ENCODE measurements around the gene MCC.

- TF ChIP-seq POLR2A (IDR thresholded peaks at IDR 0.05; ENCODE audit: low read depth, low read length): no peak
- no peak for TF ChIP-seq CTCF (conservative IDR thresholded peaks at IDR 0.05; ENCODE audit: low read depth, low read length)
- TF ChIP-seq RAD21 (IDR thresholded peaks at IDR 0.05; ENCODE audit: low read length): no peak
- no peak for TF ChIP-seq USF2 (IDR thresholded peaks at IDR 0.05; ENCODE audit: low read depth, low read length)
- no peak for TF ChIP-seq MAZ (IDR thresholded peaks at IDR 0.05; ENCODE audit: borderline replicate concordance, low read depth, low read length)
- TF ChIP-seq ELK1 (IDR thresholded peaks at IDR 0.05; ENCODE audit: borderline replicate concordance, low read depth, low read length): no peak
- no peak for TF ChIP-seq FOS (IDR thresholded peaks at IDR 0.05; ENCODE audit: low read depth, low read length)
- no peak for TF ChIP-seq SMC3 (IDR thresholded peaks at IDR 0.05; ENCODE audit: low read depth, low read length)
- no peak for TF ChIP-seq RCOR1 (IDR thresholded peaks at IDR 0.05; ENCODE audit: insufficient replicate concordance, low read length)
- TF ChIP-seq BHLHE40 (IDR thresholded peaks at IDR 0.05; ENCODE audit: low read depth, low read length): no peak
- no peak for TF ChIP-seq RFX5 (IDR thresholded peaks at IDR 0.05; ENCODE audit: low read depth, low read length)
- TF ChIP-seq CEBPB (IDR thresholded peaks at IDR 0.05; ENCODE audit: low read depth, low read length): no peak
These were observed 359.5 kb downstream of the MCC start for GRCh38 chr5:113128641-113129330.
